GM04504 (cell line): ENCODE data around the gene UGT1A7.

ENCODE experiments used
- DNase-seq: peaks from one replicate; pipeline ENCODE4 v3.0.0-alpha.2; 2012; ENCODE audit warnings: low read depth

UGT1A7 gene

DNA sequence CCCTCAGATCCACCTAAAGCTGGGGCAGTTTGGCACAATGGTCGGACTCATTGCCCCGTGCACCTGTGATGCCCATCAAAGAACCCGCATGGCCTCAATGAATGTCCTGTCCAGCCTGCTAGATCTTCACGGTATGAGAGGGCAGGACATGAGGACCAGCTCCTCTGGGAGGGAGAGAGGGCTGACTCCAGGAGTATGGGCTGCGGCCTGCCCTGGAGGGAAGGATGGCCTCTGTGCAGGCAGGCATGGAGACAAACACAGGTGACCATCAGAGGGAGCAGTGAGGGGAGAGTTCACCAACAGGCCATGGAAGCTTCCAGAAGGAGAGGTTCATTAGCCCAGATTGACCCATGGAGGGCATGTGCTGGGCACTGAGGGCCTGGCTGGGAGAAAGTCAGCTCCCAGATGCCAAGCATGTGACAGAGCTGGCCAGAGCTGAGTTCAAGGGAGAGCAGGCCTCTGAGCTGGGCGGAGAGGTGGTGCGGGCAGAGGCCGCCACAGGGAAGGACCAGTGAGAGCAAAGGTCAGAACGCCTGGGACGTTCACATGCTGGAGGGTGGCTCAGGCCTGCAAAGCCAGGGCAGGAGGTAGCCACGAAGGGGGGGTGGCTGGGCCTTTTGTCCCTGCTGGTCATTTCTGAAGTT lies 136.4 kb downstream of the UGT1A7 start:
- DNase-seq: no peak

DNA sequence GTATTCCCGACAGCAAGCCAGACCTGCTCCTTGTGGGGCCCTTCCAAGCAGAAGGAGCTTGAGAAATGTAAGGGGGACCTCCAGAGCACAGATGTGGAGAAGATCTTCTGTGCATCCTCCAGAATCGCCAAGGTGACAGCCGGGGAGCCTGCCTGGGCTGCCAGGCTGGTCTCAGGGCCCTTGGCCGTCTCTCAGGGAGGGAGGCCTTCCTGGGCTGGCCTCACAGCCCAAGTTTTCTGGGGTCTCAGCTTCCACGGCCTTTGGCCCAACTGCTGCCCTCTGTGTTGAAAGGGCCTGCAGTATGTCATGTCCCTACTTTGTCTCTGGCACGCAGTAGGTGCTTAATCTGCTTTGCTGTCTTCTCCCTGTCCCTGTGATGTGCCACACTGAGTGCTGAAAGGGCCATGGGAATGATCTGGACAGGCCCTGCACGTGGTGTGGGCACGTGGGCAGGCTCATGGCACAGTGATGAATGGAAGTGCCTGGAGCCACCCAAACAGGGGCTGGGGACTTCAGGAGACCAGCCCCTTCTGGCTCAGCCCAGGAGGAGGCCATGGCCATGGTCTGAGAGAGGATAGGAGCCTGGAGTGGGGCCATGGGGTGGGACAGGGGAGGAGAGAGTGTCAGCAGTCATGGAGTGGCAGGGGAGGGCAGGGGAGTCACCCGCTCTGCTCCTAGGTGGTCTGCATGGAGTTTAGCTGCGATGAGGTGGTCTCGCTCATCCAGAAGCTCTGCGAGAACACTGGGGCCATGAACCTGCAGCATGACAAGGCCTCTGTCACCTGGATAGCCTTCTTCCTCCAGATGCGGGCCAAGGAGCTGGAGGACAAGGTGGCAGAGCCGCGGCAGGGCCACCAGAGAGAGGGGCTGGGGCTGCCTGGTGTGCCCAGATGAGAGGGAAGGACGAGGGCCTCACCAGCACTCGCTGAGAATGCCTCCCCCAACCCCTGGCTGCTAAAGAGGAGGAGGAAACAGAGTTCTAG lies 137.2 kb downstream of the UGT1A7 start:
- no peak for DNase-seq

DNA sequence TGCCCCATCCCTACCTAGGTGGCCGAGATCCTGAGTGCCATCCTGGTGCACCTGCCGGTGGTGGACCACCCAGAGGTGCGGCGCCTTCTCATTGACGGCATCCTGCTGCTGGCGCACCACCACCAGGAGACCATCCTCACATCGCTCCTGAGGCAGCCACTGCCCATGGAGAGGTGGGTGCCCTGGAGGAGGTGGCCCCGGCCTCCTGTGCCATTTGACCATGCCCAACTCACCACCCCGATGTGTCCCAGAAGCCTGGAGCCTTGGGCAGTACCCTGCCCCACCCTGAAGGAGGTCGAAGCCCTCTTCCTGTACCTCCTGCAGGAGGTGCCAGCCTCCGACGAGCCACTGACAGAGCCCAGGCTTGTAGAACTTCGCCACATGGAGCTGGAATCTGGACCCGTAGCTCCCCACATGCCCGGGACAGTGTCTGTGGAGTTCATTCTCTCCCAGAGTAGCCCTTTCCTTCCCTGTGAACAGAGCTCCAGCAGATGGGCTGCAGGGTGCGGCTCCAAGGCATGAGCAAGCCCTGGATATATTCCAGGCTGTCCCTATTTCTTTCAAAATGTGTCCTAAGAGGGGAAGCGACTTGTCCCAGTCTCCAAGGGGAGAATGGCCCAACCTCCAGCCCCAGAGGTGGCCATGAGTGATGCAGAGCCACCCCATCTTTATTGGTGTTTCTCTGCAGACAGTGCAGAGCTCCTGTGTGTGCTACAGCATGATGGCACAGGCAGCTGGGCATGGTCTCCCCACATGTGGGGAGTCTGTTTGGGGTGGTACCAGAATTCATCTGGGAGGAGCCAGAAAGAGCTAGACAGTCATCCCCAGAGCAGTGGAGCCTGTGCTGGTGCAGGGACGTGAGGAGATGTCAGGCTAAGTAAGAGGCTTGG lies 138.4 kb downstream of the UGT1A7 start:
- DNase-seq: no peak

DNA sequence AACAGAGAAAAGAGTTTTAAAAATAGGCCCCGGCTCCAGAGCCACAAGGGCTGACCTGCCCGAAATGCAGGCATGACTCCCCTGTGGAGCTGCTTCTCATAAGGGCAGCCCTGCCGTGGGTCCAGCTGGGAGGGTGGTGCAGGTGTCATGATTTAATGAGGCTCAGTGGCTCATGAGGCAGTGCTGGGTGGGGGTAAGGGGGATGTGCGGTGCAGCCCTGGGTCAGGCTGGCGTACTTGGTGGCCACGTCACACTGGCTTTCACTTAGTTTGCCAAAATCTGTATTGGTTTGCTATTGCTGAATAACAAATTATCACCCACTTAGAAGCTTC lies 139.0 kb downstream of the UGT1A7 start:
- no peak for DNase-seq

DNA sequence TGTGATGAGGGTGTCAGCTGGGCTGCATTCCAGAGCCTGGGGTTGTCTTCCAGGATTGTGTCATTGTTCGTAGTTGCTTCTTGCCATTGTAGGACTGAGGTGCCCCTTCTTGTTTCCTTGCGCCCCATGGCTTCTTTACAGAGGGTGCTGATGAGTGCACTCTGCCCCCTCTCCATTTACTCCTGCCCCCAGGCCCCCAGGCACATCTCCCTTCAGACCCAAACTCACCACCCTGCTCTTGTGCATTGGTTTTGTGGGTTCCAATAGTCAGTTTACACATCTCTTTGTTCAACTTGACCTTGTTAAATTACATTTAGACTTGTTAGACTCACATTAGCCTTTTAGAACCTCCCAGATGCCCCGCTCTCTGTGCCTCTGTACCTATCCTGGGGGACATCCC lies 139.5 kb downstream of the UGT1A7 start:
- no peak for DNase-seq

DNA sequence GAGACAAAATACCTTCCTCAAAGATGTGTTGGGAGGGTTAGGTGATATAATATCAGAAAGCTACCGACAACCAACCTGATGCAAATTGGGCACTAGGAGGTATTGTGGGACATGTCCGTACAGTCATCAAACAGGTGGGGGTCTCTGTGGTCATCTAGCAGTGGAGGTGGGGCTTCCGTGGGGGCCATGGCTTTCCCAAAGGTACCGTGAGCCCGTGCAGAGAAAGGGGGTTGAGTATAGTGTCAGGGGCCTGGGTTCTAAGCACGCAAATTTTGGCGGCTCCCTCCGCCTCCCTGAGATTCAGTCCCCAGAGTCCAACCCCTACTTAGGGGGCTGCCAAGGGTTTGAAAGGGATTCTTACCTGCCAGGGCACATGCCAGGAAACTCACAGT lies 140.0 kb downstream of the UGT1A7 start:
- DNase-seq: no peak

DNA sequence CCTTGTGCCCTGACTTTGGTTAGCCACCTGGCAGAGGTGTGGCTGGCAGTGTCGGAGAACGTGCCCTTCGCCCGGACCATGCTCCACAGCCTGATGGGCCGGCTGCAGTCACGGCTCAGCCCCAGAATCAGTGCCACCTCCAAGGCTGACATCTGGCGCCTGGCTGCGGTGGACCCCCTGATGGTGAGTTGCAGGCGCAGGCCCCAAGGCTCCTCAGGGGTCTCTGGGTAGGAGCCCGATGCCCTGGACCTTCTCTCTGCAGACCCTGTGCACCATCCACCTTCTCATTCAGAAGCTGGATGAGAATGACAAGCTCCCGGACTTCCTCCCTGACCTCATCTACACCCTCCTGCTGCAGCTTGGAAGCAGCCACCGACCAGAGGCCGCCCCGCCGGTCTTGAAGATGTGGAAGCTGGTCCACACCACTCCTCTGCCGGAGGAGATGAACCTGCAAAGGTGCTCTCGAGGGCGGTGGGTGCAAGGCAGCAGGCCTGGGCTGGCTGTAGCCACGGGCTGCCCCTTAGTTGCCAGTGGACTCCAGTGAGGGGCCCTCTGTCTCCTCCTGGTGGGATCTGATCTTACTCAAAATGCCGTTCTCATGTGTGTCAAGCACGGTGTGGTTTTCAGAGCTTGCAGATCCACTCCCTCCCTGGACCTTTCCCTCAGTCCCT lies 140.5 kb downstream of the UGT1A7 start:
- DNase-seq: no peak
